Stomach (tissue), 4 donors: Measurements from ENCODE around the gene NT5DC4.

Source experiments
- EP300 ChIP-seq: sonication (generic); formaldehyde crosslinking; IDR thresholded peaks from one replicate; pipeline ENCODE4 v1.6.1; 2017; ENCODE audit warnings: antibody characterized with exemption
- POLR2A ChIP-seq, 4 donors: fragments of 450-650 bp; IDR thresholded peaks; one replicate each; pipeline ENCODE4 v1.6.1; 2016; ENCODE audit warnings: antibody characterized with exemption in 4 of 4, control low read depth in 2 of 4, mild to moderate bottlenecking in 1 of 4, moderate library complexity in 1 of 4
- POLR2AphosphoS5 ChIP-seq, 3 donors: sonication (generic); formaldehyde crosslinking; IDR thresholded peaks; one replicate each; pipeline ENCODE4 v1.6.1; 2016; ENCODE audit warnings: antibody characterized with exemption in 3 of 3
- TF ChIP-seq, protein P1 (sequence below), 7 experiments: fragments of 450-650 bp in 4 of 7; fragments of 200-600 bp in 3 of 7; sonication (generic) in 3 of 7; IDR thresholded peaks; one replicate each; pipeline ENCODE4 v1.5.1; 2016 to 2019; ENCODE audit warnings: antibody characterized with exemption in 7 of 7, control low read depth in 2 of 7, mild to moderate bottlenecking in 1 of 7

DNA sequence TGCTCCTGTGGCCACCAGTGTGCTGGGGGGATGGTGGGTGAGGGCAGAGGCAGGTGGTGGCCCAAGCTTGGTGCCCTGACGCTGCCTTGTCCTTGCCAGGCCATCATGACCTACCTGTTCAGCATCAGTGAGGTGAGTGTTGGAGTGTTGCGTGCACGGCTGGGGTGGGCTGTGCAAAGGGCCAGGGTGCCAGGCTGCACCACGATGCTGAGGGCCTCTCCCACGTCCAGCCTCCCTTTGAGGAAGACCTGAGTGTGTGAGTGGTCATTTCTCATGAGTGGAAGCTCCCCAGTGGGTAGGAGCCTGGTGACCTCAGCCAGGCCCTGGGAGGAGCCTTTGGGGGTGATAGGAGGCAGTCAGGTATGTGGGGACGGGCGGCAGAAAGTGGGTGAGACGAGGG is 3.2 kb downstream of the NT5DC4 start:
- TF ChIP-seq, protein P1, sequence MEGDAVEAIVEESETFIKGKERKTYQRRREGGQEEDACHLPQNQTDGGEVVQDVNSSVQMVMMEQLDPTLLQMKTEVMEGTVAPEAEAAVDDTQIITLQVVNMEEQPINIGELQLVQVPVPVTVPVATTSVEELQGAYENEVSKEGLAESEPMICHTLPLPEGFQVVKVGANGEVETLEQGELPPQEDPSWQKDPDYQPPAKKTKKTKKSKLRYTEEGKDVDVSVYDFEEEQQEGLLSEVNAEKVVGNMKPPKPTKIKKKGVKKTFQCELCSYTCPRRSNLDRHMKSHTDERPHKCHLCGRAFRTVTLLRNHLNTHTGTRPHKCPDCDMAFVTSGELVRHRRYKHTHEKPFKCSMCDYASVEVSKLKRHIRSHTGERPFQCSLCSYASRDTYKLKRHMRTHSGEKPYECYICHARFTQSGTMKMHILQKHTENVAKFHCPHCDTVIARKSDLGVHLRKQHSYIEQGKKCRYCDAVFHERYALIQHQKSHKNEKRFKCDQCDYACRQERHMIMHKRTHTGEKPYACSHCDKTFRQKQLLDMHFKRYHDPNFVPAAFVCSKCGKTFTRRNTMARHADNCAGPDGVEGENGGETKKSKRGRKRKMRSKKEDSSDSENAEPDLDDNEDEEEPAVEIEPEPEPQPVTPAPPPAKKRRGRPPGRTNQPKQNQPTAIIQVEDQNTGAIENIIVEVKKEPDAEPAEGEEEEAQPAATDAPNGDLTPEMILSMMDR (IDR thresholded peaks at IDR 0.05), result no peak
- no peak for TF ChIP-seq POLR2A (IDR thresholded peaks at IDR 0.05)
- TF ChIP-seq EP300, result no peak
- no peak for TF ChIP-seq POLR2AphosphoS5 (IDR thresholded peaks at IDR 0.05)
